IPS DF 4.7 (cell line): ENCODE data around the gene CYP26B1.

Experiments used
- DNase-seq: peaks from one replicate; pipeline ENCODE4 v3.0.0-alpha.2; 2013; ENCODE audit warnings: low spot score; ENCODE audit errors: extremely low read depth

The CYP26B1 gene

GRCh38 chr2:72130659-72131360 is 16.9 kb downstream of the CYP26B1 start:
- DNase-seq: no peak

GRCh38 chr2:72129681-72130340 is 17.9 kb downstream of the CYP26B1 start:
- DNase-seq: no peak

DNA sequence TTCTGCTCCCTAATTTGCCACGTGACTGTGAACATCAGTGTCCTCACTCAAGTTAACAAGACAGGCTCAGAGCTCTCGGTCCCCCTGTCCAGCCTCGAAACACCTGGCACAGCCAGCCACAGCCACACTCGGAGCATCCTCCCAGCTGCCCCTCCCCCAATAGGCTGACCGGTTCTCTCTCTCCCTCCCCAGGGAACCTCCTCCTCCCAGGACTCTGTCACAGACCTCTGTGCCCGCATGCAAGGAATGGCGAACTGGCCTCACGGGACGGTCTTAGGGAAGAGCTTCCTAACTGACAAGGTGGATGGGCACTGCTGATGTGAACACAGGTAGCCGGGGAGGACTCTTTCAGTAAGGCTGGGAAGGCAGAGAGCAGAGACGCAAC is 18.8 kb downstream of the CYP26B1 start:
- DNase-seq: no peak

DNA sequence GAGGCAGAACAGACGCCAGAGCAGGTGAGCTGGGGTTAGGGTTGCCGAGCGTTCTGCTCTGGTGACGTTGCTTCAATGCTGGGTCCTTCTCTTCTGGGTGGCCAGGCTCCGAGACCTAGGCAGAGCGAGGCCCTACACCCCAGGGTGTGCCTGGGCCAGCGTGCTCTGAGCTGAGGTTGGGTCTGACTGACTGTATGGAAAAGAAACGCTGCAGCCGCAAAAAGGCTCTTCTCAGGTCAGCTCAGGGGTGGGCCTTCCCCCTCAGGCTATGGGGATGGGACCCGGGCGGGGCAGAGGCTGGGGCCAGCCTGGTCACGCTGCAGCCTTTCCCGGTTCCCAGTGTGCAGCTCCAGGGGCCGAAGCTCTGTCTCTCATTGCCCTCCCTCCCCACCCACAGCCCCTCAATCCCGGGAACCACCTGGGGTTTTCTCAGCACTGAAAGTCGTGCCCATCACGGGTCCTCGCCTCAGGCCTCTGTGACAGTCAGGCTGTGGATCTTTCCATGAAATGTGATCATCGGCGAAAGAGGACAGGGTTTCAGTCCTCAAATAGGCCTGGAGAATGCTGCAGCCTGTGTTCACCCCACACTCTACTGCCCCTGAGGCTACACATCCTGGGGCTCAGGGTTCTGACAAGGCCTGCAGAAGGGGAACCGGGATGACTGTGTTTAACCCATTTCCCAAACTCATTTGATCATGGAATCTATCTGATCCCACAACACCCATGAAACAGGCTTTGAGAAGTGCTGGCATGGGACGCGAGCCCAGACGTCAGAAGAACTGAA is 19.4 kb downstream of the CYP26B1 start:
- no peak for DNase-seq

- DNase-seq: no peak
Observed at GRCh38 chr2:72127401-72128058, 20.1 kb downstream of the CYP26B1 start.

DNA sequence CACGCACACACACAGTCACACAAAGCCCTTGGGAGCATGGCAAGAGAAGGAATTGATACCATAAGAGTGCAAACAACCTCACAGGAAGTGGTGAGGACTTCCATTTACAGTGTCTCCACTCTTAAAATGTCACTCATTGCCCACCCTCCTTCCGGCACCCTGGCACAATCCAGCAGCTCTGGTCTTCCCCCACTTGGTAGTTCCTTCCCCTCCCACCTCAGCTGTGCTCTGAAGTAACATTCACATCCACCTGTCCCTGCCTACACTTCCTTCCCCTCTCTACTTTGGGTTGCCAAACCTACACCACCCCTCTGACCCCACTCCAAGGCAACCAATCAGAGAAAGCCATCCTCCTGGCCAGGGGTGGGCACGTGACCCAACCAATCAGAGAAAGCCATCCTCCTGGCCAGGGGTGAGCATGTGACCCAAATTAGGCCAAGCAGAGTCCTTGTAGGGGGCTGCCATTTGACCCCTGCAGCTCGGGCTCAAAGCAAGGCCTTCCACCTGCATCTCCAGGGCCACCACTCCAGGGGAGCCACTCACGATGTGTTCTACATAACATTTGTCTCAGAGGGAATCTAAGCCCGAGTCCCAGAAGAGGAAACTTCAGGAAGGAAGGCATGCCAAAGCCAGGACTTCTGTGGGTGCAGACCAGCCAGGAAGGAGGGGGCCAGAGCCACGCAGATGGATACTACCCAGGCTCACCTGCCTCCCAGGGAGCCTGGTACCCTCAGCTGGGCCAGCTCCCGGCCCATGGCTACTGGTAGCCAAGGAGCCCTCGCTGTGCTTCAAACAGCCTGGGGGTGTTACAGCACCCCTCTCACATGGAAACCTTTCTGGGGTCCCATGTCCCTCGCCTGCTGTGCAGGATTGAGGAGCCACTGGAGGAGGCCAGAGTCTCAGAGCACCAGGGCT is 21.2 kb downstream of the CYP26B1 start:
- DNase-seq: no peak

DNA sequence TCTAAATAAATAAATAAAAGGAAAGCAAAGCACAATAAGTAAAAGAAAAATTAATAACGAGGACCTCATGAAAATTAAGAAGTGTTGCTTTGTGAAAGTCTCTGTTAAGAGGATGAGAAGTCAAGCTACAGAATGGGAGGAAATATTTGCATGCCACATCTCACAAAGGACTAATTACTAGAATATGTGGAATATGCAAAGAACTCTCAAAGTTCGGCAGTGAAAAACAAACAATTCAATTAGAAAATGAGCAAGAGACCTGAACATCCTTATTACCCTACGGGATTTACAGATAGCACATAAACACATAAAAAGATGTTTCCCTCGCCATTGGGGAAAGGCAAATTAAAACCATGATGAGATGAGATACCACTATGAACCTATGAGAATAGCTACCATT is 23.3 kb downstream of the CYP26B1 start:
- no peak for DNase-seq

- no peak for DNase-seq
Observed at GRCh38 chr2:72121153-72121552, 26.5 kb downstream of the CYP26B1 start.

DNA sequence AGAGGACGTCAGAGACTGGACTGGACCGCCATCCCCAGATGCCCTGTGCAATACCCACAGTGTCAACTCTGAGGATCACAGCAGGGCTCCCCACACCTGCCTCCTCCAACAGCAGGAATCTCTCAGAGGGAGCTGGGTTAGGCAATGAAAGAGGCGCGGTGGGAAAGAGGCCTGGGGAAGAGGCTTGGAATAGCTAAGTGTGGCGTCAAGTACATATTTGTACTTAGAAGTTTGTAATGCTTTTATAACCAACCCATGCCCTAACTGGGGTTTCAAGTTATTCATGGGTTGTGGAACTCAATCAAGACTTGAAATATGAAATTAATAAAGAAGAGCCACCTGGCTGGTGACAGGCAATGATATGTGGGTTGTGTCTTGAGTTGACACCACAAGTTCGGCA is 28.7 kb downstream of the CYP26B1 start:
- DNase-seq: no peak

GRCh38 chr2:72118386-72118785 is 29.3 kb downstream of the CYP26B1 start:
- no peak for DNase-seq

DNA sequence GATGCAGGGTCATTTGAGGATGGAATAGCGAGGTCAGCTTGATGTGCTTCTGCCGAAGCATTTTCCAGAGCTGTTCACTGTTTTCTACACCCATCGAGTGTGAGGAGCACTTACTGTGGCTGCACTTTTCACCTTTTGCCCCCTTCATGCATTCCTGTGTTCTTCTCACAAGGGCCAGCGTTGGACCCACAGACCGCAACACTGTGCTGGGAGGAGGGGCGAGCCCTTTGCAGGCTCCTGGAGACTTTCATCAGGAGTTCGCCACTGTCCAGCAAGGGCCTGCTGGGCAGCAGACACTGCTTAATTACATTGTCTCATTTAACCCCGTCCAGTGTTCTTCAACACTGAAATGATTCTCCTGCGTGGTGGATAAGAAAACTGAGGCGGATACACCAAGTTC is 29.9 kb downstream of the CYP26B1 start:
- no peak for DNase-seq

GRCh38 chr2:72117029-72117428 is 30.6 kb downstream of the CYP26B1 start:
- no peak for DNase-seq

DNA sequence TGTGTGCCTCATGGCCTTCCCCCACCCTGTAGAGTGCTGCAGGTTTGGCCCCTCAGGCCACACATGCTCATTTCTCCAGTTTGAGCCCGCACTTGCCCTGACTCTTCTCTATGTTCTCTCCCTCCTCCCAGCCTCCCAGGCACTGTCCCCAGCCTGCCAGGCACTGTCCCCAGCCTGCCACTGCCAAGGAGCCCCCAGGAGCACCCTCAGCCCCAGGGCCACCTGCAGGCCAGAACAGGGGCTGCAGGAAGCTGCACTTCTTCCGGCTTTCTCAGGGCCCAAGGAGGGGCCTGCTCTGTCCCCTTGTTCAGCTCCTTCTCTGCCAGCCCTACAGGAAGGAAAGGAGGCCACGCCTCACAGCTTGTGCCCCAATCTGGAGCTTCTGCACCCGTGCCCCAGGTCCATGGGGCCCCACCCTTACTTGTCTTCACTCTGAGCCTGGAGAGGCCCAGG is 31.6 kb downstream of the CYP26B1 start:
- DNase-seq: no peak

- no peak for DNase-seq
Observed at GRCh38 chr2:72115110-72116080, 32.3 kb downstream of the CYP26B1 start.

GRCh38 chr2:72114693-72115051 is 33.0 kb downstream of the CYP26B1 start:
- DNase-seq: no peak

- no peak for DNase-seq
Observed at GRCh38 chr2:72113847-72114692, 33.6 kb downstream of the CYP26B1 start.

DNA sequence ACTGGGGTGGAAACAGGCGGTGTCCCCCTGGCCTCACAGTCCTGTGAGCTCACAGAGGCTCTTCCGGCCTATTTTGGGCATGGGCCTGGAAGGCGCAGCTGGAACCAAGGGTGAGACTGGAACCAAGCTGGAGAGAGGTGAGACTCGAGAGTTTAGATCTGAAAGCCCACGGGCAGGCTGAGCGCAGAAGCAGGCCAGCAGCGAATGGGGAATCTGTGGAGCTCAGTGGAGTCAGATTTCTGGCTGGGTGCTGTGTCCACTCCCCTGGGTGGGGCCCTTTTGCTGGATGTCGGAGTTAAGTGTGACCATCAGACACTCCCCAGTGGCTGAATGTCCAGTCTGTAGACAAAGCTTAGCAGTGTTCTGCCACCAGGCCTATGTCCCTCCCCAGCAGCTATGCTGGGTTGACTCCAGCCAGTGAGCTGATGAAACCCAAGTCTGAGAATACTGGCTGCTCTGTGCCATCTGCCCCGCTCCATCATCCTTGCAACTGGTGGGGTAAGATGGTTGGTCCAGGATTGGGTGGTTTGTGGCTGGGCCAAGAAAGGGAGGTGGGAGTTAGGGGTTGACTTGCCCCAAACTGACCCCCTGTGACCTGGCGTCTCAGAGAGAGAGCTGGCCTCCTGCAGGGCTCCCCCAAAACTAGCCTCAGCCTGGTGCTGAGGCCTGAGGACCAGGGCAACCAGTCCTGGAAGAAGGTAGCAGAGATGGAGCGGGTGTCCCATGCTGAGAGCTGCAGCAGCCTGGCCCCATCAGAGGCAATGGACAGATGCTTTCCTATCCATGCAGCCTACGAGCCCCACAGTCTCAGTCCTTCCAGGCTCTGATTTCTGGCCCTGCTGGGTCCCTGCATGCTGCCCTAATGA is 34.4 kb downstream of the CYP26B1 start:
- DNase-seq: no peak

GRCh38 chr2:72112401-72112800 is 35.3 kb downstream of the CYP26B1 start:
- no peak for DNase-seq
